Vagina (tissue), 2 donors: ENCODE data around the gene FHIT. TPM values are rescaled to one million over a fixed set of nuclear protein-coding genes. Genes with fewer than 3 reads are reported as not detected.

Source experiments
- DNase-seq, 2 donors: peaks; one replicate each; pipeline ENCODE4 v3.0.0-alpha.2; 2017; ENCODE audit errors: extremely low spot score in 2 of 2
- H3K27ac ChIP-seq: fragments of 200-600 bp; sonication (generic); one replicate; pipeline ENCODE4 v1.5.1; 2019
- H3K27me3 ChIP-seq: fragments of 200-600 bp; sonication (generic); one replicate; pipeline ENCODE4 v1.5.1; 2019
- H3K36me3 ChIP-seq, 2 donors: fragments of 200-600 bp; sonication (generic); one replicate each; pipeline ENCODE4 v1.5.1; 2017 to 2019
- H3K4me1 ChIP-seq: fragments of 200-600 bp; sonication (generic); one replicate; pipeline ENCODE4 v1.5.1; 2019
- H3K4me3 ChIP-seq, 2 donors: fragments of 200-600 bp; sonication (generic); 1 replicate in 1 of 2; 2 replicates in 1 of 2; pipeline ENCODE4 v1.5.1; 2016 to 2019
- H3K9me3 ChIP-seq: fragments of 200-600 bp; sonication (generic); one replicate; pipeline ENCODE4 v1.5.1; 2019
- POLR2A ChIP-seq, 2 donors: fragments of 450-650 bp; IDR thresholded peaks; one replicate each; pipeline ENCODE4 v1.6.1; 2017; ENCODE audit warnings: antibody characterized with exemption in 2 of 2, mild to moderate bottlenecking in 2 of 2, moderate library complexity in 2 of 2
- POLR2AphosphoS5 ChIP-seq, 2 donors: sonication (generic); formaldehyde crosslinking; IDR thresholded peaks; one replicate each; pipeline ENCODE4 v1.9.0; 2017; ENCODE audit warnings: antibody characterized with exemption in 2 of 2, mild to moderate bottlenecking in 2 of 2, low read depth in 1 of 2; ENCODE audit not compliant: insufficient read depth in 1 of 2
- intact Hi-C: fragments of 100-400 bp; cut with DNase I; formaldehyde crosslinking; loops from one replicate; pipeline ENCODE4 v1.15.1; 2023
- total RNA-seq: library from RNA; depleted of rRNA; stranded (reverse); fragments of >200 nt; gene quantifications from one replicate; pipeline ENCODE4 v1.2.3, GENCODE V29; 2016
- TF ChIP-seq, protein P1 (sequence below), 3 experiments: fragments of 450-650 bp in 2 of 3; fragments of 200-600 bp in 1 of 3; sonication (generic) in 1 of 3; IDR thresholded peaks; one replicate each; pipeline ENCODE4 v1.5.1; 2017 to 2019; ENCODE audit warnings: antibody characterized with exemption in 3 of 3, mild to moderate bottlenecking in 2 of 3, moderate library complexity in 2 of 3

Gene FHIT
- total RNA-seq, 1 donor from 2014 or later, result 7.9 TPM

- TF ChIP-seq POLR2A (IDR thresholded peaks at IDR 0.05), result no peak
- TF ChIP-seq, protein P1, sequence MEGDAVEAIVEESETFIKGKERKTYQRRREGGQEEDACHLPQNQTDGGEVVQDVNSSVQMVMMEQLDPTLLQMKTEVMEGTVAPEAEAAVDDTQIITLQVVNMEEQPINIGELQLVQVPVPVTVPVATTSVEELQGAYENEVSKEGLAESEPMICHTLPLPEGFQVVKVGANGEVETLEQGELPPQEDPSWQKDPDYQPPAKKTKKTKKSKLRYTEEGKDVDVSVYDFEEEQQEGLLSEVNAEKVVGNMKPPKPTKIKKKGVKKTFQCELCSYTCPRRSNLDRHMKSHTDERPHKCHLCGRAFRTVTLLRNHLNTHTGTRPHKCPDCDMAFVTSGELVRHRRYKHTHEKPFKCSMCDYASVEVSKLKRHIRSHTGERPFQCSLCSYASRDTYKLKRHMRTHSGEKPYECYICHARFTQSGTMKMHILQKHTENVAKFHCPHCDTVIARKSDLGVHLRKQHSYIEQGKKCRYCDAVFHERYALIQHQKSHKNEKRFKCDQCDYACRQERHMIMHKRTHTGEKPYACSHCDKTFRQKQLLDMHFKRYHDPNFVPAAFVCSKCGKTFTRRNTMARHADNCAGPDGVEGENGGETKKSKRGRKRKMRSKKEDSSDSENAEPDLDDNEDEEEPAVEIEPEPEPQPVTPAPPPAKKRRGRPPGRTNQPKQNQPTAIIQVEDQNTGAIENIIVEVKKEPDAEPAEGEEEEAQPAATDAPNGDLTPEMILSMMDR (IDR thresholded peaks at IDR 0.05), result no peak
- TF ChIP-seq POLR2AphosphoS5 (IDR thresholded peaks at IDR 0.05; ENCODE audit: insufficient read depth in 1 of 2, low read depth in 1 of 2), result no peak
- no peaks in the 10 kb centered on the region for H3K9me3 ChIP-seq
- no peak overlapping the region for H3K4me3 ChIP-seq
- no peak overlapping the region for H3K27ac ChIP-seq
- H3K27me3 ChIP-seq, result no peaks in the 10 kb centered on the region
- no peak for DNase-seq
- no peaks in the 10 kb centered on the region for H3K4me1 ChIP-seq
- no peaks in the 10 kb centered on the region for H3K36me3 ChIP-seq
- intact Hi-C loops, result no loop called here
These were observed 136.8 kb downstream of the FHIT start for GRCh38 chr3:61114316-61114953.

DNA sequence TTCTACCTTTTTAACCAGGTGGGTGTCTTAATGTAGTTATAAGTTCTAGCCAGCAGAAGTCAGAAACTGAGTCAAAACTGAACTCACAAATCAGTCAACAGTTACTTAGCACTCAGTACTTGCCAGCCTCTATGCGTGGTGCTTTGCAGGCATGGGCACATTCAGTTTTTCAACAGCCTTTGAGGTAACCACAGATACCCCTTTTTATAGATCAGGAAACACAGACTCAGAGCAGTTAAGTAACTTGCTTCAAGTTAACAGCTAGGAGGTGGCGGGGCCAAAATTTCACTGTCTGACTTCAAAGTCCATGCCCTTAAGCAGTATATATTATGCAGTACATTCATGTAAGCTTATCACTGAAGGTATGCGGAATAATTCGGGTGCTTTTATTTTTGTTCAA, 139.4 kb downstream of the FHIT start:
- no peak for DNase-seq

DNA sequence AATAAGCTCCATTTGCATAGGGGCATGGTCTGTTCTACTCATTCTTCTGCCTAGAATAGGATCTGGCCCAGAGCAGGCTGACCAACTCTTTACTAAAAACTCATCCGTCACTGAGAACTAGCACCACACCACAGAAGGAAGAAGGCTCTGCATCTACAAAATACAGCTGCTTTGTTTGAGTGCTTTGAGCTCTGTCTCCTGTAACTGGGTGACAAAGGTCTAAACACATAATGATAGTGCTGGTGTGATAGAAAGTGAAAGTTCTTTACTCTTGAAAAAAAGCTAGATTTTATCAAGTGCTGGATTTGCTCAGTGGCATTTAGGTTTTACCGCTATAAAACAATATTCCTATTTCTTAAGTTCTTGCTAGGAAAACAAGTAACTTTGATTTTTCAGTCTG, 140.7 kb downstream of the FHIT start:
- TF ChIP-seq POLR2A (IDR thresholded peaks at IDR 0.05), result no peak
- no peak for TF ChIP-seq POLR2AphosphoS5 (IDR thresholded peaks at IDR 0.05; ENCODE audit: insufficient read depth in 1 of 2, low read depth in 1 of 2)
- TF ChIP-seq, protein P1 (IDR thresholded peaks at IDR 0.05), result no peak

More for the DNA sequence above, 139.4 kb downstream of the FHIT start:
- TF ChIP-seq POLR2A (IDR thresholded peaks at IDR 0.05) (no peak), POLR2AphosphoS5 (IDR thresholded peaks at IDR 0.05; ENCODE audit: insufficient read depth in 1 of 2, low read depth in 1 of 2) (no peak)
- TF ChIP-seq, protein P1 (IDR thresholded peaks at IDR 0.05), result no peak
- Histone ChIP-seq H3K36me3 (no peaks in the 10 kb centered on the region), H3K4me3 (no peak overlapping the region), H3K27me3 (no peaks in the 10 kb centered on the region), H3K4me1 (no peaks in the 10 kb centered on the region), H3K27ac (no peak overlapping the region), H3K9me3 (no peaks in the 10 kb centered on the region)
- intact Hi-C loops, result no loop called here

DNA sequence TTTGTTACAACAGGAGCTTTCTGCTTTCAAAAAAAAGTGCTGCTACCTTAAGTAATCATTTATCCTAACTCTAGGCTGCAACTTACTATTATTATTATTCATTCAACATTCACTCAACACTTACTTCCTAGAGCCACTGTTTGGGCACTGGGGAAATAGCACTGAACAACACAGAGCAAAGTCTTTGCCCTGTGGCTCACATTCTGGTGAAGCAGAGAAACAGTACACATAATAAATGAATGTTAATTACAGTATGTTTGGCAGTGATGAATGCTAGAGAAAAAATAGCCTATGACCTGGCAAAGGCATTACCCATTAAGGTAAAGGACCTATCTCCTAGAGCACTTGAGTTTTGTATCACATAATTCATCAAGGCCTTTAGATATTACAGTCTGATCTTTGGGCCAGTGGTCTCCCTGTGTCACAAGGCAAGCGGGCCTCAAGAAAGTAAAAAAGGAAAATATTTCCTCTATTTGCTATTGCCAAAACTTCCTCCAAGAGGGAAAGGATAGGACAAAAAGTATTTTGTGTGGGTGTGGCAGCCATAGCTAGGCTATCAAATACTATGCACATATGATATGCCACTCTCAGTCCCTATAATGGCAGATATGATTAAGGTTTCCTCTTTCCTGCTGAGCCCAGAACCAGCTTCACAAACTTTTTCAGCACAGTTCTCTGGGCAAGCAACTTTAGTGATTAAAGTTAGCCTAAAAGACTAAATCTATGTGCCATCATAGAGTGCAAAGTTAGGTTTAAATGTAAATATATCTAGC, 142.8 kb downstream of the FHIT start:
- H3K27ac ChIP-seq, result no peak overlapping the region
- no peaks in the 10 kb centered on the region for H3K27me3 ChIP-seq
- intact Hi-C loops, result no loop called here
- no peaks in the 10 kb centered on the region for H3K36me3 ChIP-seq
- TF ChIP-seq POLR2AphosphoS5 (IDR thresholded peaks at IDR 0.05; ENCODE audit: insufficient read depth in 1 of 2, low read depth in 1 of 2) (no peak), POLR2A (IDR thresholded peaks at IDR 0.05) (no peak)
- TF ChIP-seq, protein P1 (IDR thresholded peaks at IDR 0.05), result no peak
- no peaks in the 10 kb centered on the region for H3K9me3 ChIP-seq
- no peaks in the 10 kb centered on the region for H3K4me1 ChIP-seq
- no peak for DNase-seq
- H3K4me3 ChIP-seq, result no peak overlapping the region

More for the DNA sequence above, 140.7 kb downstream of the FHIT start:
- no peak overlapping the region for H3K4me3 ChIP-seq
- H3K27ac ChIP-seq, result no peak overlapping the region
- no peaks in the 10 kb centered on the region for H3K36me3 ChIP-seq
- intact Hi-C loops, result no loop called here
- no peak for DNase-seq
- no peaks in the 10 kb centered on the region for H3K9me3 ChIP-seq
- H3K27me3 ChIP-seq, result no peaks in the 10 kb centered on the region
- no peaks in the 10 kb centered on the region for H3K4me1 ChIP-seq

DNA sequence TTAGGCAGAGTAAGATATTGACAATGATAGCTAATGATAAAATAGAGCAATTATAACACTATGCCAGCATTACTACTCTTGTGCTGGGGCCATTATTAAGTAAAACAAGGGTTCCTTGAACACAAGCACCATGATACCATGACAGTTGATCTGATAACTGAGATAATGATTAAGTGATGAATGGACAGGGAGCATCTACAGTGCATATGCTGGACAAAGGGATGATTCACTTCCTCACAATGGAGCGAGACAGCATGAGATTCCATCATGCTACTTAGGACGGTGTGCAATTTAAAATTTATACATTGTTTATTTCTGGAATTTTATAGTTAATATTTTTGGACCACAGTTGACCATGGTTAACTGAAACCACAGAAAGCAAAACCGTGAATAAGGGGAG, 156.6 kb downstream of the FHIT start:
- H3K4me3 ChIP-seq, result no peak overlapping the region
- no peak overlapping the region for H3K27ac ChIP-seq
- DNase-seq, result no peak
- H3K27me3 ChIP-seq, result no peaks in the 10 kb centered on the region
- TF ChIP-seq, protein P1 (IDR thresholded peaks at IDR 0.05), result no peak
- no peak for TF ChIP-seq POLR2AphosphoS5 (IDR thresholded peaks at IDR 0.05; ENCODE audit: insufficient read depth in 1 of 2, low read depth in 1 of 2)
- no peak for TF ChIP-seq POLR2A (IDR thresholded peaks at IDR 0.05)
- no peaks in the 10 kb centered on the region for H3K4me1 ChIP-seq
- H3K9me3 ChIP-seq, result no peaks in the 10 kb centered on the region
- no peaks in the 10 kb centered on the region for H3K36me3 ChIP-seq
- intact Hi-C loops, result no loop called here
